GM20000 (cell line): ENCODE data around the gene TSBP1.
"Not testable (repeated sequence)": the region's sequence is repeated elsewhere in the genome, so short reads cannot be mapped to it uniquely, and the experiment has no call there.

Source experiments
- DNase-seq: peaks from one replicate; pipeline ENCODE4 v3.0.0; 2012; ENCODE audit warnings: low spot score
- CTCF ChIP-seq: IDR thresholded peaks from 2 replicates; pipeline ENCODE4 v1.5.1; 2012; ENCODE audit warnings: mild to moderate bottlenecking, control low read depth; ENCODE audit errors: extremely low read depth, missing control alignments

TSBP1 gene

GRCh38 chr6:32288426-32288825 lies 83.3 kb downstream of the TSBP1 start:
- no peak for TF ChIP-seq CTCF

GRCh38 chr6:32273801-32274577 lies 97.7 kb downstream of the TSBP1 start:
- DNase-seq, result not testable (repeated sequence)

More at GRCh38 chr6:32288426-32288825, 83.3 kb downstream of the TSBP1 start:
- DNase-seq, result no peak

GRCh38 chr6:32271429-32271828 lies 100.3 kb downstream of the TSBP1 start:
- DNase-seq, result no peak

GRCh38 chr6:32268459-32268858 lies 103.2 kb downstream of the TSBP1 start:
- DNase-seq, result not testable (repeated sequence)

More at GRCh38 chr6:32271429-32271828, 100.3 kb downstream of the TSBP1 start:
- no peak for TF ChIP-seq CTCF

GRCh38 chr6:32267035-32267434 lies 104.7 kb downstream of the TSBP1 start:
- no peak for DNase-seq
- TF ChIP-seq CTCF, result no peak

GRCh38 chr6:32257262-32257661 lies 114.4 kb downstream of the TSBP1 start:
- DNase-seq, result not testable (repeated sequence)

GRCh38 chr6:32255199-32256153 lies 116.2 kb downstream of the TSBP1 start:
- TF ChIP-seq CTCF, result peak; percentile 27
- peak; percentile 61 for DNase-seq

GRCh38 chr6:32254761-32255198 lies 116.9 kb downstream of the TSBP1 start:
- no peak for DNase-seq
- TF ChIP-seq CTCF, result no peak
